Erythroblast (primary cell): Measurements from ENCODE around the gene PTPRN2.

ENCODE experiments used
- GATA1 ChIP-seq: IDR thresholded peaks from 2 replicates; pipeline ENCODE4 v1.6.1; 2011; ENCODE audit warnings: low read depth, mild to moderate bottlenecking, control low read depth, low read length, moderate library complexity
- POLR2A ChIP-seq: IDR thresholded peaks from 2 replicates; pipeline ENCODE4 v1.6.1; 2011; ENCODE audit warnings: mild to moderate bottlenecking, low read length

DNA sequence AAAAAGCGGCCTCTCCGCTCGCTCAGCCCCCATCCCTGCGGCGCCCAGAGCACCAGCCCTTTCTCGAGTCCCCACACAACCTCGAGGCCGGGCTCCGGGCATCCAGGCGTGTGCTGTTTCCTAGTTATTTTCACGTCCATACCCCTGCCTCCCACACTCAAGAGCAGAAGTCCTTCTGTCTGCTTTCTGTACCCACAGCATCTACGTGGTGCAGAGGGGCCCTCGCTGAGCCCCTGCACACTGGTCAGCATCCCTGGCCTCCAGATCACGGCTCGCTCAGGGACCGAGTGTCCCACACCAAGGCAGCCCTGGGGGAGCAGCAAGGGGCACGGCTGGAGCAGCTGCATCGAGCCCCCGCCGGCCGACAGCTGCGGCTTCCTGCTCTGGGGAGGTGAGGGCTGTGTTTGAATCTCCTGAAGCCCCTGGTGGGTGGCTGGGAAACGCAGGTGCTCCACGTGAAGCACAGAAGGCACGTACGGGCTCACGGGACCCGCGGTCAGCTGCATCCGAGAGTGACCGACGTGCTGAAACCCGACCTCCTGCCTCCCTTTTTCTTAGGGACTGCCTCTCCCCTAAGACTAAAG is 917.8 kb downstream of the PTPRN2 start:
- no peak for TF ChIP-seq POLR2A
- TF ChIP-seq GATA1, result no peak
